HAP-1 (cell line): Measurements from ENCODE around the gene PCAT6.

Source experiments
- DNase-seq, 2 experiments: peaks; one replicate each; pipeline ENCODE4 v3.0.0-alpha.2; 2016 to 2020; ENCODE audit warnings: low spot score in 2 of 2
- H3K27me3 ChIP-seq: fragments of 250-450 bp; sonication (Bioruptor Pico); 2 replicates; pipeline ENCODE4 v1.5.1; 2020; ENCODE audit warnings: low read depth, mild to moderate bottlenecking, moderate library complexity
- H3K36me3 ChIP-seq: fragments of 250-450 bp; sonication (Bioruptor Pico); replicated peaks from 2 replicates; pipeline ENCODE4 v1.5.1; 2020; ENCODE audit warnings: mild to moderate bottlenecking
- H3K4me1 ChIP-seq: fragments of 250-450 bp; sonication (Bioruptor Pico); 2 replicates; pipeline ENCODE4 v1.5.1; 2020; ENCODE audit warnings: mild to moderate bottlenecking
- H3K4me3 ChIP-seq: fragments of 250-450 bp; sonication (Bioruptor Pico); 2 replicates; pipeline ENCODE4 v1.5.1; 2020; ENCODE audit warnings: mild to moderate bottlenecking, moderate library complexity
- H3K9me3 ChIP-seq: fragments of 250-450 bp; sonication (Bioruptor Pico); 2 replicates; pipeline ENCODE4 v1.5.1; 2020; ENCODE audit warnings: mild to moderate bottlenecking, moderate library complexity
- in situ Hi-C: fragments of 300-500 bp; cut with MboI; formaldehyde crosslinking; loops from 3 replicates; pipeline ENCODE4 v1.14.3; 2020; ENCODE audit warnings: low sequenced_read_pairs, inconsistent platforms, mixed read lengths

The PCAT6 gene

DNA sequence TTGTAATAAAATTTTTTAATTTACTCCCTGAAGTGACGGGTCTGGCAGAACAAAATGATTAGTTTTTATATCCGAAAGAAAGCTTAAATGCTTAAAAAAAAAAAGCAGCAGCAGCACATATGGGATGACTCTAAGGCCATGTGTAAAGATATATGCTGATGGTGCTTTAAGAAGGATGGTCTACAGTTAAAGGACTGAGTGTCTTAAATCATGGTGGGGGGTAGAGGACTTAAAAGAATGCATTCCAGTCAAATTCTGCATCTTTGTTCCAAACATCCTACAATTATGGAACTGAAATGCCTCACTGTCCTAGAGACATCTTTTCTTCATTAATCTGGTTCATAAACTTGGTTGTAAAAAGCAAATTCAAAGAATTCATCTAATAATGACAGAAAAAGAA is 9.6 kb upstream of the PCAT6 start:
- Histone ChIP-seq H3K9me3 (no peaks in the 10 kb centered on the region), H3K4me1 (peaks cover 12% of the 10 kb centered on the region), H3K27me3 (no peaks in the 10 kb centered on the region), H3K4me3 (no peak overlapping the region), H3K36me3 (no peaks in the 10 kb centered on the region)
- in situ Hi-C loops, result no loop called here
- no peak for DNase-seq

DNA sequence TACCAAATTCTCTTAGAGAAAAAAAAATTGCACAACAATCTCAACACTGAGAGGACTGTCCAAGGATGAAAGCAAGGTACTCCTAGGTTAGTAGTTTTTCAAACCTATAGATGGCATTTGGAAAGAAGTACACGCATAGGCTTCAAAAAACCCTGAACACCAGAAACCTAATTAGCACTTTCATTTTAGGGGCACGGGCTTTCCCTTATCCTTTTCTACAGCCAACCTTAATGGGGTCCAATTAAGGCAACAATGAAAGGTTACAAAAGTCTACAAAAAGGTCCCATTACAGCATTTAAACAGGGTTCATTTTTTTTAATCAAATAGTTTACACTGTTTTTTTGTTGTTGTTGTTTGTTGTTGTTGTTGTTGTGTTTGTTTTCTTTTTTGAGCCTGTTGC is 8.7 kb upstream of the PCAT6 start:
- no peak overlapping the region for H3K4me3 ChIP-seq
- H3K4me1 ChIP-seq, result peaks cover 15% of the 10 kb centered on the region
- no peak for DNase-seq
- no peaks in the 10 kb centered on the region for H3K36me3 ChIP-seq
- no peaks in the 10 kb centered on the region for H3K9me3 ChIP-seq
- in situ Hi-C loops, result no loop called here
- H3K27me3 ChIP-seq, result no peaks in the 10 kb centered on the region

GRCh38 chr1:202802998-202803932 is 7.5 kb upstream of the PCAT6 start:
- DNase-seq, result no peak
- H3K4me3 ChIP-seq, result no peak overlapping the region
- no peaks in the 10 kb centered on the region for H3K27me3 ChIP-seq
- no peaks in the 10 kb centered on the region for H3K36me3 ChIP-seq
- in situ Hi-C loops, result no loop called here
- H3K4me1 ChIP-seq, result peaks cover 15% of the 10 kb centered on the region
- no peaks in the 10 kb centered on the region for H3K9me3 ChIP-seq

DNA sequence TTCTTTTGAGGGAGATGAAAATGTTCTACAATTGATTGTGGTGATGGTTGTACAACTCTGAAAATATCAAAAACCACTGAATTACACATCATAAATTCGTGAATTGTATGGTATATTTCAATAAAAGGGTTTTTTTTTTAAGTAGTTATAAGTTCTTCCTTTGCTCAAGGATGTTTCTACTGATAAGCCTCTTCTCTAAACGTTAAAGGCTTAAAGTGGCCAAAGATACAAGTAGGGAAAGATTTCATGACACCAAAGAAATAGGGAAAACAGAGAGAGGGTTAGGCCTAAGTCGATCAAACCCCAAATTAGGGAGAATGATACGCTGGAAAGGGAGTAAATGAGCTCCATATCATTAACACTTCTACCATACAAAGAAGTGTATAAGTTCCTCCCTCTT is 6.6 kb upstream of the PCAT6 start:
- in situ Hi-C loops, result no loop called here
- H3K27me3 ChIP-seq, result no peaks in the 10 kb centered on the region
- H3K4me1 ChIP-seq, result peaks cover 15% of the 10 kb centered on the region
- H3K36me3 ChIP-seq, result no peaks in the 10 kb centered on the region
- H3K9me3 ChIP-seq, result no peaks in the 10 kb centered on the region
- DNase-seq, result no peak
- H3K4me3 ChIP-seq, result no peak overlapping the region

DNA sequence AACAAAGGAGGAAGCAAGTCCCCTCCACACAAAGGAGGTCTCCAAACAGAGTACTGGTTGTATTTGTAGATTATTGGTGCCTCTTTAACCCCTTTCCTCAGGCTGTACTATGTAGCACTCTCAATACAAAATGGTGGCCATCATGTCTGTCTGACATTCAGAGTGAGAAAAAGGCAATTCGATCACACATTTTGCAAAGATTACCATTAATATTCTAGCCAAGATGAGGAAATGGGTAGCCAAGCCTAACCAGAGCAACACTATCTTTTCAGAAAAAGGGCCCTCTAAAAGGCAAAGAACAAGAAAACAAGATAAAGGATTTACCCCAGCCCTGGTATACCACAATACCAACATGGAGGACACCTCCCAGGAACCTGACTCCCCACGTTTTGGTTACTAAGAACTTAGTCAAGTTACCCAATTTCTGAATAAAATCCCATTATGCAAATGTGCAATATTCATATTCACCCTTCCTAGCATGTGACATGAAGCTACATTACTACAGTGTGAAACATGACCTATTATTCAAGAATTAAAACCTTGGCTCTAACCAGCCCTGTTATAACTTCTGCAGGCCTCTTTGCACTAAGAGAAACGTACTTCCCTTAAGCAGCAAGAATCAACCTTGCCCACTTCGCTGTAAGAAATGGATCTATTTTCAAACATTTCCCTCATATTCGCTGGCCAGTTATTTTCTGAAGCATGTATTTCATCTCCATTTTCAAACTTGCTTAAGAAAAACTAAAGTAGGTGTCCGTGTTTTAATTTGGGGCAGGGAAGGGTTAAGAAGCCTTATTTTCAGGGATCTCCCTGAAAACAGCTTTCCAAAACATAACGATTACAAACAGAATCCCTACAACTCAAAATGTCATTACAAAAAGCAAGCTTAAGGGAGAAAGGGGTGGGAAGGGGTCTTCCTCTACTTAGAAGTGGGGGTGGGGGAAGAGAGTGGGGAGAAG is 4.6 kb upstream of the PCAT6 start:
- in situ Hi-C loops, result no loop called here
- DNase-seq, result peak in 1 of 2 experiments; percentile 11
- Histone ChIP-seq H3K4me3 (peak overlapping the region; percentile 77), H3K4me1 (peaks cover 15% of the 10 kb centered on the region), H3K27me3 (no peaks in the 10 kb centered on the region), H3K9me3 (no peaks in the 10 kb centered on the region), H3K36me3 (no peaks in the 10 kb centered on the region)

- Histone ChIP-seq H3K4me1 (peaks cover 20% of the 10 kb centered on the region), H3K27me3 (no peaks in the 10 kb centered on the region)
Observed at GRCh38 chr1:202806845-202807450, 3.8 kb upstream of the PCAT6 start.

GRCh38 chr1:202807451-202807925 is 3.3 kb upstream of the PCAT6 start:
- H3K4me3 ChIP-seq, result peak overlapping the region; percentile 77
- in situ Hi-C loops, result no loop called here
- peaks cover 20% of the 10 kb centered on the region for H3K4me1 ChIP-seq
- H3K36me3 ChIP-seq, result no peaks in the 10 kb centered on the region
- no peaks in the 10 kb centered on the region for H3K9me3 ChIP-seq
- H3K27me3 ChIP-seq, result no peaks in the 10 kb centered on the region
- DNase-seq, result peak in 1 of 2 experiments; percentile 48

More at GRCh38 chr1:202806845-202807450, 3.8 kb upstream of the PCAT6 start:
- H3K9me3 ChIP-seq, result no peaks in the 10 kb centered on the region
- in situ Hi-C loops, result no loop called here
- no peaks in the 10 kb centered on the region for H3K36me3 ChIP-seq
- H3K4me3 ChIP-seq, result peak overlapping the region; percentile 77
- peak; percentile 17 to 44 for DNase-seq

DNA sequence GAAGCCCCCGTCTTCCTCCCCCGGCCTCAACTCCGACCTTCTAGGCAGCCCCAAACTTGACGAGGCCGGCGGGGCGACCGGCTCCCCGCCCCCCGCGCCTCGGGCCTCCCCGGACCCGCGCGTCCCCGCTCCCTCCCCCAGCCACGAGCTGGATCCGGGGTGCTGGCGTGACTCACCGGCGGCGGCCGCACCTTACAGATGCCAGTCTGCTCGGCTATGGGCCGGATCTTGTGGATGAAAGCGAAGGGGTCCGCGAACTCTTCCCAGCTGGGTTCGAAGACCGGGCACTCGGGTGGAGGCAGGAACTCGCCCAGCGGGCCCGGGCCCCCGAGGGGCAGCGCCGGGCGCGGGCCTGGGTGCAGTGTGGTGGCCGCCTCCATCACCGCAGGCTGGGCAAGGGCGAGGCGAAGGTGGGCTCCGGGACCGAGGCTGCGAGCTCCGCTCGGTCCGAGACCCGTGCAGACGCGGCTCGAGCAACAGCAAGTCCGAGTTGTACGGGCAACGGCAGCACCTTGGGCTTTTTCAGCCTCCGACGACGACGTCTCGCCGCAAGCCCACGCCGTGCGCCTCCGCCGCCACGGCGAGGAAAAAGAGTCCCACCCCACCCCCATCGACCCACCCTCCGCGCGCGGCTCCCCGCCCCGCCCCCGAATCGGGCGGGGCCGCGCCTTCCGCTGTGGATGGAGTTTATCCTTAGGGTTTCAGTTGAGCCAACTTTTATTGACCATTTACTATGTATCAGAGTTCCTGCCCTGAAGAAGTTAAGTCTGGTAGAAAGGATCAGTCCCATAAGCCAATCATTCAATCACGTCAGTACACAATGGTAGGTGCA is 2.6 kb upstream of the PCAT6 start, which contains the start of gene KDM5B:
Gene KDM5B, minus strand, starts transcription at position 496 of the 832 bp plus-strand sequence. Its CDS starts 116 bp downstream, at position 380.
- Histone ChIP-seq H3K4me1 (peaks cover 20% of the 10 kb centered on the region), H3K27me3 (no peaks in the 10 kb centered on the region), H3K9me3 (no peaks in the 10 kb centered on the region), H3K36me3 (no peaks in the 10 kb centered on the region), H3K4me3 (peak within 1 kb of the TSS; percentile 77)
- peak; percentile 11 to 82 for DNase-seq
- in situ Hi-C loops, result no loop called here

DNA sequence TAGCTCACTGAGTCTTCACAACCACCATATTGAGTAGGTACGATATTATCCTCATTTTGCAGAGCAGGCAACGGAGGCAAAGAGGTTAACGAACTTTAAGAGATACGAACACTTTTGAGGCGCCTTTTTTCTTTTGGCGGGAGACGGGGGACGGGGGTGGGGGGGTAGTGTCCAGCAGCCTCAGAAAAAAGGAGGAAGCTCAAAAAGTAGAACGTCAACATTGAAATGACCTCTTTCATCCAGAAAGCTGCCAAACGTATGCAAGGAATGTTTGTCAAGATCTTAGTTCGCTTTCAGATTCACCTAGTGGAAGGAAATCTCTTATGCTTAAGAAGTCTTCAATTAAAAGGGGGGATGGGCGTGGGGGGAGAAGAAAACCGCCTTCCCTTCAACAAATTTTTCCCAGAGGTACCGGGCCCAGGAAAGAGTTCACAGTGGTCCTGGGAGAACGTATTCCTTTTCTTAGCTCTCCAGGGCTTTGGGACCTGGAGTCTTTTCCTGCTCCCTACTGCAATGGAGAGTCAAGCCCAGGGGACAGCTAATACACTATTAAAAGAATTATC is 1.1 kb upstream of the PCAT6 start:
- H3K4me3 ChIP-seq, result no peak overlapping the region

GRCh38 chr1:202810193-202810614 is 550 bp upstream of the PCAT6 start:
- no peak for DNase-seq
- no peaks in the 10 kb centered on the region for H3K36me3 ChIP-seq
- peaks cover 17% of the 10 kb centered on the region for H3K4me1 ChIP-seq
- in situ Hi-C loops, result no loop called here
- peak overlapping the region; percentile 59 for H3K4me3 ChIP-seq
- no peaks in the 10 kb centered on the region for H3K9me3 ChIP-seq
- no peaks in the 10 kb centered on the region for H3K27me3 ChIP-seq

More for the DNA sequence above, 1.1 kb upstream of the PCAT6 start:
- in situ Hi-C loops, result no loop called here
- Histone ChIP-seq H3K4me1 (peaks cover 20% of the 10 kb centered on the region), H3K27me3 (no peaks in the 10 kb centered on the region), H3K9me3 (no peaks in the 10 kb centered on the region), H3K36me3 (no peaks in the 10 kb centered on the region)
- DNase-seq, result no peak

GRCh38 chr1:202811296-202812175 is 782 bp downstream of the PCAT6 start:
- Histone ChIP-seq H3K27me3 (no peaks in the 10 kb centered on the region), H3K4me3 (peak overlapping the region; percentile 59), H3K4me1 (peaks cover 5% of the 10 kb centered on the region), H3K9me3 (no peaks in the 10 kb centered on the region), H3K36me3 (no peaks in the 10 kb centered on the region)
- in situ Hi-C loops, result no loop called here
- DNase-seq, result peak in 1 of 2 experiments; percentile 30
